Esophagus squamous epithelium (tissue), 4 donors: ENCODE results near the gene KLHL7.

Experiments used
- POLR2A ChIP-seq, 4 donors: fragments of 450-650 bp; IDR thresholded peaks; one replicate each; pipeline ENCODE4 v1.6.1; 2017; ENCODE audit warnings: antibody characterized with exemption in 4 of 4, mild to moderate bottlenecking in 4 of 4, moderate library complexity in 3 of 4
- TF ChIP-seq, protein P1 (sequence below), 6 experiments: fragments of 450-650 bp in 4 of 6; fragments of 200-600 bp in 2 of 6; sonication (generic) in 2 of 6; IDR thresholded peaks; one replicate each; pipeline ENCODE4 v1.5.1; 2016 to 2019; ENCODE audit warnings: antibody characterized with exemption in 6 of 6, mild to moderate bottlenecking in 4 of 6, moderate library complexity in 4 of 6

DNA sequence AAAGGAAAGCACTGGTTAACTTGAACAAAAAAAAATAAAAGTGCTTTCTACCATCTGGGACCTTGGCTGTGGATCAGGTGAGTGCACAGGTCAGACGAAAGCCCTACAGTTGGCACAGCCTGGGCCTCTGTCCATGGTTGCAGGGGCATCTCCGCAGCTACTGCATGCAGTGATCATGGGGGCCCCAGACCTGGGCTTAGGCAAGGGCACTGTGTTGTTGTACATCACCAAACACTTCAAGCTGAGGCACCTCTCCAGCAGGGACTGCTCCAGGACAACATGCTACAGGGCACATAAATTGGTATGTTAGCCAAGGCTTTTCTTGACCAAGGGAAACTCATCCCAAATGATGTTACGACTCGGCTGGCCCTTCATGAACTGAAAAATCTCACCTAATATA, 23.5 kb downstream of the KLHL7 start:
- TF ChIP-seq, protein P1, sequence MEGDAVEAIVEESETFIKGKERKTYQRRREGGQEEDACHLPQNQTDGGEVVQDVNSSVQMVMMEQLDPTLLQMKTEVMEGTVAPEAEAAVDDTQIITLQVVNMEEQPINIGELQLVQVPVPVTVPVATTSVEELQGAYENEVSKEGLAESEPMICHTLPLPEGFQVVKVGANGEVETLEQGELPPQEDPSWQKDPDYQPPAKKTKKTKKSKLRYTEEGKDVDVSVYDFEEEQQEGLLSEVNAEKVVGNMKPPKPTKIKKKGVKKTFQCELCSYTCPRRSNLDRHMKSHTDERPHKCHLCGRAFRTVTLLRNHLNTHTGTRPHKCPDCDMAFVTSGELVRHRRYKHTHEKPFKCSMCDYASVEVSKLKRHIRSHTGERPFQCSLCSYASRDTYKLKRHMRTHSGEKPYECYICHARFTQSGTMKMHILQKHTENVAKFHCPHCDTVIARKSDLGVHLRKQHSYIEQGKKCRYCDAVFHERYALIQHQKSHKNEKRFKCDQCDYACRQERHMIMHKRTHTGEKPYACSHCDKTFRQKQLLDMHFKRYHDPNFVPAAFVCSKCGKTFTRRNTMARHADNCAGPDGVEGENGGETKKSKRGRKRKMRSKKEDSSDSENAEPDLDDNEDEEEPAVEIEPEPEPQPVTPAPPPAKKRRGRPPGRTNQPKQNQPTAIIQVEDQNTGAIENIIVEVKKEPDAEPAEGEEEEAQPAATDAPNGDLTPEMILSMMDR (IDR thresholded peaks at IDR 0.05), result no peak
- TF ChIP-seq POLR2A (IDR thresholded peaks at IDR 0.05), result no peak
